Sigmoid colon (tissue), 7 donors: ENCODE measurements around the gene STAB1. TPM values are rescaled to one million over a fixed set of nuclear protein-coding genes. Genes with fewer than 3 reads are reported as not detected.

Experiments used
- DNase-seq: peaks from one replicate; pipeline ENCODE4 v3.0.0-alpha.2; 2019
- H3K27ac ChIP-seq, 4 donors: fragments of 200-600 bp; sonication (generic); one replicate each; pipeline ENCODE4 v1.5.1; 2016 to 2019; ENCODE audit warnings: mild to moderate bottlenecking in 1 of 4
- H3K27me3 ChIP-seq, 3 donors: fragments of 200-600 bp; sonication (generic); one replicate each; pipeline ENCODE4 v1.5.1; 2019; ENCODE audit warnings: mild to moderate bottlenecking in 1 of 3
- H3K36me3 ChIP-seq, 4 donors: fragments of 200-600 bp; sonication (generic); one replicate each; pipeline ENCODE4 v1.5.1; 2016 to 2019
- H3K4me1 ChIP-seq, 4 donors: fragments of 200-600 bp; sonication (generic); one replicate each; pipeline ENCODE4 v1.5.1; 2017 to 2019
- H3K4me3 ChIP-seq, 4 donors: fragments of 200-600 bp; sonication (generic); one replicate each; pipeline ENCODE4 v1.5.1; 2017 to 2019; ENCODE audit warnings: mild to moderate bottlenecking in 2 of 4, moderate library complexity in 1 of 4
- H3K9me3 ChIP-seq, 4 donors: fragments of 200-600 bp in 3 of 4; sonication (generic) in 3 of 4; one replicate each; pipeline versions ENCODE4 v1.5.1 to v1.6.1; 2013 to 2019
- EP300 ChIP-seq, 4 donors: sonication (generic); formaldehyde crosslinking; IDR thresholded peaks; one replicate each; pipeline ENCODE4 v1.6.1; 2017; ENCODE audit warnings: antibody characterized with exemption in 4 of 4
- POLR2A ChIP-seq, 2 donors: fragments of 450-650 bp; IDR thresholded peaks; one replicate each; pipeline ENCODE4 v1.6.1; 2016; ENCODE audit warnings: antibody characterized with exemption in 2 of 2, mild to moderate bottlenecking in 2 of 2, moderate library complexity in 2 of 2
- POLR2AphosphoS5 ChIP-seq, 4 donors: sonication (generic); formaldehyde crosslinking; IDR thresholded peaks; one replicate each; pipeline ENCODE4 v1.6.1; 2017; ENCODE audit warnings: antibody characterized with exemption in 4 of 4
- WGBS, 2 donors: extraction: QIAGEN DNeasy Blood & Tissue Kit; methylation state at CpG; one replicate each; pipeline ENCODE4 v1.1.7; 2013; 5-methylcytosine and 5-hydroxymethylcytosine counted together
- intact Hi-C: fragments of 100-400 bp; cut with DNase I; formaldehyde crosslinking; loops from one replicate; pipeline ENCODE4 v1.15.1; 2023
- polyA plus RNA-seq, 3 donors: library from polyadenylated mRNA; stranded (reverse); fragments of 200-250 nt; gene quantifications; one replicate each; pipeline ENCODE4 v1.2.3, GENCODE V29; 2013
- total RNA-seq, 4 donors: library from RNA; depleted of rRNA; stranded (reverse); fragments of >200 nt; gene quantifications; one replicate each; pipeline ENCODE4 v1.1.0, GENCODE V29; 2016
- TF ChIP-seq, protein P1 (sequence below), 4 experiments: fragments of 450-650 bp in 3 of 4; fragments of 200-600 bp in 1 of 4; IDR thresholded peaks; one replicate each; pipeline ENCODE4 v1.5.1; 2016 to 2019; ENCODE audit warnings: antibody characterized with exemption in 4 of 4, mild to moderate bottlenecking in 3 of 4, moderate library complexity in 2 of 4
- donor health status: healthy with polysubstance abuse.
- donor health status: Bipolar disorder and iron deficiency.
- donor health status: healthy.

Gene STAB1
- total and polyA plus RNA-seq, 7 donors, result 18.0 to 138 (median 92.0) TPM

GRCh38 chr3:52481819-52482521 lies 13.2 kb upstream of the STAB1 start:
- TF ChIP-seq POLR2AphosphoS5 (IDR thresholded peaks at IDR 0.05), result no peak
- TF ChIP-seq, protein P1, sequence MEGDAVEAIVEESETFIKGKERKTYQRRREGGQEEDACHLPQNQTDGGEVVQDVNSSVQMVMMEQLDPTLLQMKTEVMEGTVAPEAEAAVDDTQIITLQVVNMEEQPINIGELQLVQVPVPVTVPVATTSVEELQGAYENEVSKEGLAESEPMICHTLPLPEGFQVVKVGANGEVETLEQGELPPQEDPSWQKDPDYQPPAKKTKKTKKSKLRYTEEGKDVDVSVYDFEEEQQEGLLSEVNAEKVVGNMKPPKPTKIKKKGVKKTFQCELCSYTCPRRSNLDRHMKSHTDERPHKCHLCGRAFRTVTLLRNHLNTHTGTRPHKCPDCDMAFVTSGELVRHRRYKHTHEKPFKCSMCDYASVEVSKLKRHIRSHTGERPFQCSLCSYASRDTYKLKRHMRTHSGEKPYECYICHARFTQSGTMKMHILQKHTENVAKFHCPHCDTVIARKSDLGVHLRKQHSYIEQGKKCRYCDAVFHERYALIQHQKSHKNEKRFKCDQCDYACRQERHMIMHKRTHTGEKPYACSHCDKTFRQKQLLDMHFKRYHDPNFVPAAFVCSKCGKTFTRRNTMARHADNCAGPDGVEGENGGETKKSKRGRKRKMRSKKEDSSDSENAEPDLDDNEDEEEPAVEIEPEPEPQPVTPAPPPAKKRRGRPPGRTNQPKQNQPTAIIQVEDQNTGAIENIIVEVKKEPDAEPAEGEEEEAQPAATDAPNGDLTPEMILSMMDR (IDR thresholded peaks at IDR 0.05), result peak in 1 of 4 experiments; percentile 17
- 91 to 95% methylated on average over 23 of the region's 23 CpGs for WGBS, 2 donors
- Histone ChIP-seq H3K36me3 (peaks cover 38 to 82% (median 57%) of the 10 kb centered on the region in 4 donors), H3K27me3 (no peaks in the 10 kb centered on the region), H3K4me1 (peaks cover 0 to 38% (median 28%) of the 10 kb centered on the region in 4 donors), H3K9me3 (no peaks in the 10 kb centered on the region), H3K4me3 (no peak overlapping the region), H3K27ac (peak overlapping the region in 1 of 4 donors; percentile 56)
- intact Hi-C loops, result no loop called here
- no peak for DNase-seq

- Histone ChIP-seq H3K9me3 (no peaks in the 10 kb centered on the region), H3K27ac (peak overlapping the region; percentile 56 to 76 (median 75)), H3K4me1 (peaks cover 0 to 38% (median 28%) of the 10 kb centered on the region in 4 donors), H3K27me3 (no peaks in the 10 kb centered on the region), H3K36me3 (peaks cover 46 to 82% (median 58%) of the 10 kb centered on the region in 4 donors), H3K4me3 (no peak overlapping the region)
- intact Hi-C loops, result no loop called here
- TF ChIP-seq, protein P1 (IDR thresholded peaks at IDR 0.05), result peak in 1 of 4 experiments; percentile 8
- TF ChIP-seq POLR2A (IDR thresholded peaks at IDR 0.05) (no peak), POLR2AphosphoS5 (IDR thresholded peaks at IDR 0.05) (no peak), EP300 (IDR thresholded peaks at IDR 0.05) (no peak)
- no peak for DNase-seq
- WGBS, 2 donors, result 89% methylated on average over 14 of the region's 14 CpGs
These were observed 12.1 kb upstream of the STAB1 start for GRCh38 chr3:52483081-52483480.

DNA sequence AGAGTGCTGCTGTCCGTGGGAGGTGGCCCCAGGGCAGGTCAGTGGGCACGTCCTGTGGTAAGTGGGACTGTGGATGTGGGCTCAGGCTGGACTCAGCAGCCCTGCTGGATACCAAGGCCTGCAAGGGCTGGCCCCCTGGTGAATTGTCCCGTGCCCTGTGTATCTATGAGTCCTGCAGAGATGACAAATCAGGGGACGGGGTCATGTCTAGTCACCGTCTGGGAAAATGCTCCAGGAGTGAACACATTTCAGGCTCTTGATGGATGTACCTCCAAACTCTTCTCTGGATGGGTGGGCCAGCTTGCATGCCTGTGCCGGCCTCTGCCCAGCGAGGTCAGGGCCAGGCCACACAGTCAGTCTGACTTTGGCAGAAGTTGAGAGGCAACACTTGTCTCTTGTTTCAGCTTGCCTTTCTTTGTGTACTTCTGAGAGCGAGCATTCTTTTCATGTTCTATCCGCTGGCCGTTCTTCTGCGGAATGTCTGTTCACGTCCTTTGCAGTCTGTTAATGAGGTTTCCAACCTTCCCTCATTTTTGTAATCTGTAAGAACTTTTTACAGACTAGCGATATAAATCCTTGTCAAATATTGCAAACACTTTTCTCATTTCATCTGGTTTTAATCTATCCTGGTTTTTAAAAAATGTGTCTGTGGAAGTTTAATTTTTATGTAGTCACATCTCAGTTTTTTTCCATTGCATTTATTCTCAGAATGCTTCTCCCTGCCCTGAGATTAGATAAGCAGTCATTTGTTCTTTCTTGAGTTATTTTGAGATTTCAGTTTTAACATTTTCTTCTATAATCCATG lies 11.4 kb upstream of the STAB1 start:
- Histone ChIP-seq H3K9me3 (no peaks in the 10 kb centered on the region), H3K36me3 (peaks cover 49 to 82% (median 58%) of the 10 kb centered on the region in 4 donors), H3K4me1 (peaks cover 0 to 38% (median 28%) of the 10 kb centered on the region in 4 donors), H3K27me3 (no peaks in the 10 kb centered on the region), H3K27ac (peak overlapping the region; percentile 56 to 76 (median 75)), H3K4me3 (no peak overlapping the region)
- TF ChIP-seq POLR2A (IDR thresholded peaks at IDR 0.05) (no peak), EP300 (IDR thresholded peaks at IDR 0.05) (no peak), POLR2AphosphoS5 (IDR thresholded peaks at IDR 0.05) (peak in 1 of 4 donors; percentile 25)
- TF ChIP-seq, protein P1 (IDR thresholded peaks at IDR 0.05), result no peak
- no peak for DNase-seq
- intact Hi-C loops, result no loop called here
- 90 to 94% methylated on average over 13 of the region's 13 CpGs for WGBS, 2 donors

GRCh38 chr3:52484680-52485461 lies 10.3 kb upstream of the STAB1 start:
- H3K4me3 ChIP-seq, result no peak overlapping the region
- 83 to 90% methylated on average over 10 of the region's 10 CpGs for WGBS, 2 donors
- intact Hi-C loops, result no loop called here
- no peaks in the 10 kb centered on the region for H3K9me3 ChIP-seq
- DNase-seq, result no peak
- no peaks in the 10 kb centered on the region for H3K27me3 ChIP-seq
- H3K36me3 ChIP-seq, result peaks cover 48 to 82% (median 58%) of the 10 kb centered on the region in 4 donors
- peak overlapping the region; percentile 56 to 76 (median 75) for H3K27ac ChIP-seq
- no peak for TF ChIP-seq POLR2A (IDR thresholded peaks at IDR 0.05)
- TF ChIP-seq EP300 (IDR thresholded peaks at IDR 0.05), result no peak
- no peak for TF ChIP-seq POLR2AphosphoS5 (IDR thresholded peaks at IDR 0.05)
- TF ChIP-seq, protein P1 (IDR thresholded peaks at IDR 0.05), result no peak
- peaks cover 0 to 38% (median 29%) of the 10 kb centered on the region in 4 donors for H3K4me1 ChIP-seq
